ENCODE data around the gene MAP3K1.

MAP3K1 gene

DNA sequence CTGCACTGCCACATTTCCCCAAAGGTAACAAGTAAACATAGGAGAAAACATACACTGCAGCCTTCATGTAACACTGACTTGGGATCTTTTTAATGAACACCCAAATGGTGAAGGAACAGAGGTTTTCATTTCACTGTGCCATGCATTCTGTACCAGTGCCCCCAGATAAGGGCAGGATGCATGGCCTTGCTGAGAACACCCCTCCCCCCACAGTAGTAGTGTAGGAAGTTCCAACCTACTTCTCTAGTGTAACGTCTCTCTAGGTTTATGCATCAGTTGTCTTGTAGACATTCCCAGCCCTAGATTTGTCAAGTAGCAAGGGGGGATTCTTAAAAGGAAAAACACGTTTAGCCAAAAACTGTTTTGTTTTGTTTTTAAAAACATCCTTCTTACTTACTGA lies 29.9 kb downstream of the MAP3K1 start:
- no peak for DNase-seq (ENCODE audit: low read depth in 3 of 3, low spot score in 1 of 3)

DNA sequence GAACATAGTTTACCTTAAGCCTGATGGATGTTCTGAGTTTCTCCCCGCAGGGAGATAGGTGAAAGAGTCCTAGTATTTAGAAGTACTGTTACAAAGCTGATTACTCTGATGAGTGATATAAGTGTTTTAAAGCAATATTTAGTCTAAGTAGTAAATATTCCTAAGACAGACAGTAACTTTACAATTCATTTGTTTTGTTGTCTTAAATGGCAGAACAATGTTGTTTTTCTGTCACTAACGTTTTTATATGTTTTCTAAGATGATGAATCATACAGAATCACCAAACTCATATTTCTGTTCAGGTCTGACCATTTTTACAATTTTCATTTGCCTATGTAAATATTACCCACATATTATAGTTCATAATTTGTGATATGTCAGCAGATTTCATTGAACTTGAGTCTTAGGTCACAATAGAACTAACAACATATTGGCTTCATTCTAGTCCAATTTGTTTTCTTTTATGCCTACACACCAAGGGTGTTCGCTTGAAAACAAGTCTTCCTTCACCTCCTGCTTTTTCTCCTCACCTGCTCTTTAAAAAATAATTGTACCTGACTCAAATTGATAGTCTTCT lies 30.6 kb downstream of the MAP3K1 start:
- DNase-seq (ENCODE audit: low read depth in 3 of 3, low spot score in 1 of 3): no peak

DNA sequence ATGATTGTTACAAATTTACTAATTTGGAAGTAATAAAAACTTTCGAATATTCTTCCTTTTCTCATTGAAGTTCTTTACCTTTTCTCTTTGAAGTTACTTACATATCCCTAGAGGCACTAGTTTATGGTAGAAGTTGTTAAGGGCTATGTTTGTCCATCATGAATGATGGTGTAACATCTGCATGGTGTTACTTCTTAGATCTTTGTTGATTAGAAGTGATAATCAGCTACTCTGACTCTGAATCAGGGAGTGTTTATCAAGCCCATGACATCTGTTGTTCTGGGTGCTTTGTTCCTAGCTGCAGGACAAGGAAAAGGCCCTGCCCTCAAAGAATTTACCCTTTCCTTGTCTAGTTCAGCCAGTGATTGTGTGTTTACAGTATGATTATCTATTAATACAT lies 32.9 kb downstream of the MAP3K1 start:
- DNase-seq (ENCODE audit: low read depth in 3 of 3, low spot score in 1 of 3): no peak

DNA sequence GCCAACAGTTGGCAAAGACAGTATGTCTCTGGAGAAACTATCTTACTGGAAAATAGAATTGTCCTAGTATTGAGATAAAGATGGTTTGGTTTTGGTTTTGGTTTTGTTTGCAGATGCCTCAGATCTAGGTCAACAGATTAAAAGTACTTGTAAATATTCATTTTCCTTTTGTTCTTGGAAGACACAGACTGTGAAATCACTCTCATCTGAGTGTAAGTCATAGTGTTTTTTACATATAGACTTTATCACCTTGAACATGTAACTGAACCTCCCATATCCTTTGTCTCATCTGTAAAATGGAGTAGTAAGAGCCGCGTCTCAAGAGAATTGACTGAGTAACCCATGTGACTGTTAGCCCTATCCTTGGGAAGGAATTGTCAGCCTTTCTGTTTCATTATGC lies 34.3 kb downstream of the MAP3K1 start:
- DNase-seq (ENCODE audit: low read depth in 3 of 3, low spot score in 1 of 3): no peak

GRCh38 chr5:56850423-56850822 lies 35.1 kb downstream of the MAP3K1 start:
- DNase-seq (ENCODE audit: low read depth in 3 of 3, low spot score in 1 of 3): no peak

DNA sequence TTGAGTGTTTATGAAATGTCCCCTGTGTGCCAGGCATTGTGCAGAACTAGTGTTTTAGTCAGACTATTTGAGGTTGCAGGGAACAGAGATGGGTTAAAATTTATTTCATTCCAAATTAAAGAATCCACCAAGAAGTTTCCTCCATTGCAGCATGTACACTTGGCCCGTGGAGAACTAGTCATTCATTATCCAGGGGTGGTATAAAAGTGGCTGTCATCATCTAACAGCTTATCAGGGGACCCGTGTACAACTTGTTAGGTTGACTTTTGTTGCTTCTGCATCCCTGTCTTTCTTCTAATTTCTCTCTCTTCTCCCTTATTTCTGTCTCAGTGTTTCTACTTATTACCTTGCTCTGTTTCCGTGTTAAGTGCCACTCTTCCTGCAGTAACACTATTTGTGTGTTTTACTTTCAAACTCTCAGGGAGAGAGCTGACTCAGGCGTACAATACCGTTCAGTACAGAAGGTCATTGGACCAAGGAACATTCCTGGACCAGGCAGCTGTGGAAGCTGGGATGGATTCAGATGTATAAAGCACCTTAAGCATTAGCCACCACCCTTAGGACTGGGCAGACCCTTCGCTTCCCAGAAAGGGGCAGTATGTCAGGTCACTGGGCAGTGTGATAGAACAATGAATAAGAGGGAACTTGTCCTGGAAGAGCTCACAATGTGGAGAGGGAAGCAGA lies 36.1 kb downstream of the MAP3K1 start:
- no peak for DNase-seq (ENCODE audit: low read depth in 3 of 3, low spot score in 1 of 3)

DNA sequence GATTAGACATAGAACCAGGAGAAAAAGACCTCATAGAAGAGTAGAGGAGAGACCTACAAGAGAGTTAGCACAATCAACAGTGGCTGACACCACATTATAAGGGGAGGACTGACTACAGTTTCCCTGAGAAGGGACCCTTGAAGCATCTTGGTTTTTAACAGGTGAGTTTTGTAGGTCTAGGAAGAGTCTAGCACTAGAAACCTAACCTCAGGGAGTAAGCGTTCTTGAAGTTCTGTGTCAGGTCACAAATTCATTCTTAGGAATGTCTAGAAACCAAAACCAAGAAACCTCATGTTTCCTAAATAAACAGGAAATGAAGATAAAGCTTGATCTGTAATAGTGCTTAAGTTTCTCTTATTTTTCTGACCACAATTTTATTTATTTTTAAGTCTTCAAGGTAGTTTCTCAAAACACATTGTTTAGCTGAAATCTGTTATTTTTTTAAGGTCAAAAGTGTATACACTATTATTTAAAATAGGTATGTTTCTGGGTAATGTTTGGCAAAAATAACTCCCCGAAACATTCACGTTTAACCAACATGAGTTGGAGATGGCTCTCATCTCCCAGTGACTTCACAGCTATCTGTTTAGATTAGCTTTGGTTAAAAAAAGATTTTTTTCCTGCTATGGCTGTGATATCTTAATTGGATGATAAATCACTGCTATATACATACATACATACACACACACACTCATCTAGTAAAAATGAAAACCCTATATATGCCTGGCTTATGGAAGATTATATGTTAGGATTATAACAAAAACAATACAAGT lies 37.1 kb downstream of the MAP3K1 start:
- no peak for DNase-seq (ENCODE audit: low read depth in 3 of 3, low spot score in 1 of 3)

DNA sequence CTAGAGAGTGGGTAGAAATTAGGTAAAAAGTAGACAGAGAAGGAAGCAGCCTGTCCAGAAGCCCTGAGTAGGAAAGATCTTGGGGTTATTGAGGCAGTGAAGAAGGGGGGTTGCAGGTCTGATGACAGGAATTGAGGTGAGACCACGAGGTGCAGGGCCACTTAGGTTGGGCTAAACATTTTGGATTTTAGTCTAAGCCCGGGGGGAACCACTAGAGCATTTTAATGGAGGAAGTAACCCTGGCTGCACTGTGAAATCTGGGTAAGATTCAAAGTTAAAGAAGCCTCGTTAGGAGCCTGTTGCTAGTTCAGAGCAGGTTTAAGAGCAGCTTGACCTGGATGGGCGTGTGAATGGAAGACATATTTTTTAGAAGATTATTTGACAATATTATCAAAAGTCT lies 38.3 kb downstream of the MAP3K1 start:
- DNase-seq (ENCODE audit: low read depth in 3 of 3, low spot score in 1 of 3): no peak

- no peak for DNase-seq (ENCODE audit: low read depth in 3 of 3, low spot score in 1 of 3)
Measured at GRCh38 chr5:56854920-56855319, 39.6 kb downstream of the MAP3K1 start.

DNA sequence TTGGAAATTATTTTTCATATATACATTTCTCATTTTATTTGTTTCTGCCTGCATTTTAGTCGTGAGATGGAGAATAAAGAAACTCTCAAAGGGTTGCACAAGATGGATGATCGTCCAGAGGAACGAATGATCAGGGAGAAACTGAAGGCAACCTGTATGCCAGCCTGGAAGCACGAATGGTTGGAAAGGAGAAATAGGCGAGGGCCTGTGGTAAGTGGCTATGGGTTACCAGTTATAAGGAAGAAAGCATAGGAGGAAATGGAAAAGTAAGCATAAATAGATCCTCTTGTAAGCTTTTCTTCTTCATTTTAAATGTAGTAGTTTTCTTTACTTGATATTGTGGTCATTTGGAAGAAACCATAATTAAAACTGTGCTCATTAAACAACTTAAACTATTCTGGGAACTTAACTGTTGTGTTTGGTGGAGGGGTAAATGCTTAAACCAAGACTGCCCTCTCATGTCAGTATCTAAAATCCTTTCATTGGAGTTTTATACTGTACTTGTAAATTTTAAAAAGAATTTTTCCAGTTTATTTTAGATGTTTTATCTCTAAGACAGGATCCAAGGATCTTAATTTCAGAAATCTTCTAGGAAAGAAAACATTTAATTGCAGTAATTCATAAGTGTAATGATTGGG lies 41.3 kb downstream of the MAP3K1 start:
- no peak for DNase-seq (ENCODE audit: low read depth in 3 of 3, low spot score in 1 of 3)

GRCh38 chr5:56858777-56859442 lies 43.6 kb downstream of the MAP3K1 start:
- DNase-seq (ENCODE audit: low read depth in 3 of 3, low spot score in 1 of 3): no peak

DNA sequence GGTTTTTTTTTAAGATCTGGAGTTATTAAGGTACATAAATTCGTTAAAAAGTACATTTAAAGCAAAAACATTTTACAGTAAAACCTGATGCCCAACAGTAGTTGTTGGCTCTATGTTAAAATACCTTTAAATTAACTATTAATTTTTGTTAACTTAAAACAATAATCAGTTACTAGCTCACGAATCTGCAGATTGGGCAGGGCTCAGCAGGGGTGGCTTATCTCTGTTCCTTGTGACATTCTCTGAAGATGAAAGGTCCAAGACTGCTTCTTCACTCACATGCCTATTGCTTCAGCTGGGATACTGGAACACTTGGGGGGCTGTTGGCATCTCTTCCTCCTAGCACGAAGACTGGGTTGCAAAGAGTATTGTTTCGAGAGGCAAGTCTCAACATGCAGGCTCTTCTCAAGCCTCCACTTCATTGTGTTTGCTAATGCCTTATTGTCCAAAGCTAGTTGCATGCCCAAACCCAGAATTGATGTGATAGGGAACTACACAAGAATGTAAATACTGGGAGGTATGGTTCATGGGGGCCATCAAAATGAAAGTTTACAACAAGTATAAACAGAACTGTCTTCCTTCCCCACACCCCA lies 46.6 kb downstream of the MAP3K1 start:
- DNase-seq (ENCODE audit: low read depth in 3 of 3, low spot score in 1 of 3): no peak

- DNase-seq (ENCODE audit: low read depth in 3 of 3, low spot score in 1 of 3): no peak
Measured at GRCh38 chr5:56862909-56863308, 47.6 kb downstream of the MAP3K1 start.

DNA sequence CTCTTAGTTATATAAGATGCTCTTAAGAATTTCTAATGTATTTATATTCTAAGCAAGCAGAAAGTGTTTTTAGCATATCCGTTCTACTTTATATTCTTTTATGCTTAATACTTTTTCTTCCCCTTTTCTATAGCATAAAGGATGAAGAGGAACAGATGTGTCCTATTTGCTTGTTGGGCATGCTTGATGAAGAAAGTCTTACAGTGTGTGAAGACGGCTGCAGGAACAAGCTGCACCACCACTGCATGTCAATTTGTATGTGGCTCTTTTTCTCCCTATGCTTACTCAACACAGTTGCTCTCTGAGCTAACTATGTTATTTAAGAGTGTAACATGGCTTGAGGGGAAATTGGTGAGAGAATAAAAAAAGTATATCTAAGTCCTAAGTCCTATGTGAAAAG lies 56.4 kb downstream of the MAP3K1 start:
- no peak for DNase-seq (ENCODE audit: low read depth in 3 of 3, low spot score in 1 of 3)

GRCh38 chr5:56873056-56873455 lies 57.7 kb downstream of the MAP3K1 start:
- no peak for DNase-seq (ENCODE audit: low read depth in 3 of 3, low spot score in 1 of 3)

- no peak for DNase-seq (ENCODE audit: low read depth in 3 of 3, low spot score in 1 of 3)
Measured at GRCh38 chr5:56876327-56876726, 61.0 kb downstream of the MAP3K1 start.

GRCh38 chr5:56881571-56881970 lies 66.2 kb downstream of the MAP3K1 start:
- no peak for DNase-seq (ENCODE audit: low read depth in 3 of 3, low spot score in 1 of 3)

DNA sequence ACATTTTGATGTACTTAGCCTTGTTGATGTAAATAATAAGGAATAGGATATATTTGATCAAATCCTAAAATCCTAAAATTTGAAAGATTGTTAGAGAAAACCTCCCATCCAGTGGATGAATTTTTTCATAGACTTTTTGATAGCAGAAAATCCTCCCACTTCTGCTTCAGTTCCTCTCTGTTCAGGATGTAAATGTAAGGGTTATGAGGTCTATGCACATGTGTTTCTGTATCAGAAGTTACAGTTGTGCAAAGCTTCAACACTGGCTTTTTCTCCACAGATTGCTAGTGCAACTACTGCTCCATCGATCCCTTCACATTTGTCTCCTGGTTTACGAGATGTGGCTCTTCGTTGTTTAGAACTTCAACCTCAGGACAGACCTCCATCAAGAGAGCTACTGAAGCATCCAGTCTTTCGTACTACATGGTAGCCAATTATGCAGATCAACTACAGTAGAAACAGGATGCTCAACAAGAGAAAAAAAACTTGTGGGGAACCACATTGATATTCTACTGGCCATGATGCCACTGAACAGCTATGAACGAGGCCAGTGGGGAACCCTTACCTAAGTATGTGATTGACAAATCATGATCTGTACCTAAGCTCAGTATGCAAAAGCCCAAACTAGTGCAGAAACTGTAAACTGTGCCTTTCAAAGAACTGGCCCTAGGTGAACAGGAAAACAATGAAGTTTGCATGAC lies 78.1 kb downstream of the MAP3K1 start:
- DNase-seq (ENCODE audit: low read depth in 3 of 3, low spot score in 1 of 3): no peak

GRCh38 chr5:56896763-56897162 lies 81.4 kb downstream of the MAP3K1 start:
- no peak for DNase-seq (ENCODE audit: low read depth in 3 of 3, low spot score in 1 of 3)

DNA sequence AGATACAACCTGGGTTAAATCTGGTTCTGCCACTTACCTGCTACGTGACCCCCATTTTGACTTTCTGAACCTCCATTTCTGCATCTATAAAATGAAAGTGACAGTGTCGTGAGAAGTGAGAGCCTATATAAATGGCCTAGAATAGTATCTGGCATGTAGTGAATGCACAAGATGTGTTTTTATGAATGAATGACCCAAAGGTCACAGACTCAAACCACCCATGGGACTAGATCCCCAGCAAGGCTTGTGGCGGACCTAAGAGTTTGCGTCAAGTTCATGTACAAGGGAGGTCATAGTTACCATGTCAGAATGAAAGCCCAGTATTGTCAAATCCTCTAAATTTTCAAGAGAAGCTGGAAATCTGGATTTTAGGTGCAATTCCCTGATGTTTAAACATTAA lies 82.9 kb downstream of the MAP3K1 start:
- DNase-seq (ENCODE audit: low read depth in 3 of 3, low spot score in 1 of 3): no peak

GRCh38 chr5:56900395-56900794 lies 85.0 kb downstream of the MAP3K1 start:
- DNase-seq (ENCODE audit: low read depth in 3 of 3, low spot score in 1 of 3): no peak
